Panc1 (cell line): Measurements from ENCODE around the gene FZD4. TPM values are rescaled to one million over a fixed set of nuclear protein-coding genes. Genes with fewer than 3 reads are reported as not detected.

ENCODE experiments used
- ATAC-seq: fragments of 200-7000 bp; cut with Tn5 transposase; 2 replicates; pipeline ENCODE4 v1.9.1; 2020; ENCODE audit warnings: mild to moderate bottlenecking, moderate library complexity
- BruUV-seq: library from RNA; stranded (reverse); fragments of 400-500 nt; replicated peaks from 2 replicates; lab custom pipeline; 2021; lab: Mats Ljungman, UMichigan
- CTCF ChIA-PET: fragments of 300-600 bp; sonication (Branson Sonifier 250); formaldehyde crosslinking; loops from one replicate; lab custom pipeline; 2022; ENCODE audit warnings: antibody characterized with exemption; lab: Charles Lee
- POLR2A ChIA-PET: fragments of 300-600 bp; sonication (Branson Sonifier 250); formaldehyde crosslinking; loops from one replicate; lab custom pipeline; 2022; ENCODE audit warnings: antibody characterized with exemption; lab: Charles Lee
- DNase-seq: peaks from one replicate; pipeline ENCODE4 v3.0.0-alpha.2; 2010; ENCODE audit warnings: low read depth, low spot score
- H3K27ac ChIP-seq: 2 replicates; pipeline ENCODE4 v1.5.1; 2011; ENCODE audit warnings: mild to moderate bottlenecking, low read length, inconsistent platforms
- H3K27me3 ChIP-seq: fragments of 200-500 bp; sonication (Bioruptor generic); 2 replicates; pipeline ENCODE4 v1.6.0; 2014; ENCODE audit warnings: low read length, inconsistent platforms; ENCODE audit not compliant: control insufficient read depth, insufficient read depth
- H3K36me3 ChIP-seq: fragments of 200-500 bp; sonication (Bioruptor generic); 2 replicates; pipeline ENCODE4 v1.5.1; 2014; ENCODE audit warnings: inconsistent platforms, mild to moderate bottlenecking, low read length, moderate library complexity; ENCODE audit not compliant: control insufficient read depth, insufficient read depth
- H3K4me1 ChIP-seq: 2 replicates; pipeline ENCODE4 v1.5.1; 2011; ENCODE audit warnings: inconsistent platforms, mild to moderate bottlenecking, low read length, moderate library complexity; ENCODE audit not compliant: control insufficient read depth, insufficient read depth
- H3K4me3 ChIP-seq, 2 experiments: 2 replicates each; pipeline ENCODE4 v1.5.1; 2011 to 2012; ENCODE audit warnings: low read depth in 2 of 2, low read length in 2 of 2, mild to moderate bottlenecking in 2 of 2, inconsistent platforms in 1 of 2, moderate library complexity in 1 of 2
- H3K9me3 ChIP-seq: fragments of 200-500 bp; sonication (Bioruptor generic); 2 replicates; pipeline ENCODE4 v1.5.1; 2014; ENCODE audit warnings: low read depth, mild to moderate bottlenecking, inconsistent platforms, low read length, moderate library complexity; ENCODE audit not compliant: control insufficient read depth, insufficient read depth
- POLR2AphosphoS5 ChIP-seq: IDR thresholded peaks from 2 replicates; pipeline ENCODE4 v1.6.1; 2012; ENCODE audit warnings: mild to moderate bottlenecking, low read depth, low read length, moderate library complexity
- SIN3A ChIP-seq: IDR thresholded peaks from 2 replicates; pipeline ENCODE4 v1.6.1; 2012; ENCODE audit warnings: low read depth, mild to moderate bottlenecking, low read length, moderate library complexity, borderline replicate concordance; ENCODE audit not compliant: insufficient read depth
- TCF7L2 ChIP-seq: IDR thresholded peaks from 2 replicates; pipeline ENCODE4 v1.6.1; 2011; ENCODE audit warnings: mild to moderate bottlenecking, low read depth, low read length, inconsistent platforms
- in situ Hi-C: cut with HindIII; loops from 2 replicates; pipeline ENCODE4 v1.10.0; 2016; ENCODE audit warnings: low sequenced_read_pairs, low pct_unique_long_range_greater_than_20kb
- intact Hi-C: fragments of 100-400 bp; cut with micrococcal nuclease; formaldehyde crosslinking; loops from one replicate; pipeline ENCODE4 v1.10.0; 2022; ENCODE audit not compliant: unreplicated experiment
- total RNA-seq: library from RNA; stranded (reverse); gene quantifications from one replicate; pipeline ENCODE4 v1.2.1, GENCODE V29; 2021; ENCODE audit not compliant: unreplicated experiment
- TF ChIP-seq, protein P1 (sequence below), 2 experiments: IDR thresholded peaks; 2 replicates each; pipeline ENCODE4 v1.6.1; 2011 to 2012; ENCODE audit warnings: low read depth in 2 of 2, control low read depth in 1 of 2, low read length in 1 of 2, mild to moderate bottlenecking in 1 of 2, moderate library complexity in 1 of 2; ENCODE audit not compliant: insufficient read depth in 1 of 2
- TF ChIP-seq, protein P2 (sequence below): fragments of 450-650 bp; IDR thresholded peaks from 2 replicates; pipeline ENCODE4 v1.5.1; 2017; ENCODE audit warnings: mild to moderate bottlenecking

FZD4 gene
- total RNA-seq, 1 experiment from 2014 or later: 11.1 TPM

DNA sequence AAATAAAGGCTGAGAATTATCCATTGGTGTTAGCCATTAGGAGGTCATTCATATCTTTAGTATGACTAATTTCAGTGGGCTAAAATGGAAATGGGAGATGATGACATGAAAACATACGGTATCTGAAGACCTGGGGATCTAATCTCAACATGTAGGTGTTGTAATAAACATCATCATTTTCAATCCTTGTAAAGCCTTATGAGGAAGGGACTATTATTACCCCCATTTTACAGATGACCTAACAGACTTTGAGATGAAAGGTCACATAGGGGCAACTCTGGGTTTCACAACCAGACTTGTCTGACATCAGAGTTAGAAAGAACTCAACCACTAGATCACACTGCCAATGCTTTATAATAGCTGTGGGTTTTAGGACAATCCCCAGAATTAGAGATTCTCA lies 47.7 kb upstream of the FZD4 start:
- peaks cover 31% of the 10 kb centered on the region for H3K4me1 ChIP-seq
- no peak for ATAC-seq
- in situ Hi-C loops (no loop called here), intact Hi-C loops (no loop called here)
- peak overlapping the region; percentile 7; the same call in 1 of the 2 replicates for H3K27ac ChIP-seq
- H3K27me3 ChIP-seq: no peaks in the 10 kb centered on the region
- H3K9me3 ChIP-seq: no peaks in the 10 kb centered on the region
- BruUV-seq: no TSS peak
- ChIA-PET CTCF (no interaction called here), POLR2A (no interaction called here)
- no peak for DNase-seq
- H3K36me3 ChIP-seq: no peaks in the 10 kb centered on the region
- TF ChIP-seq, protein P1, sequence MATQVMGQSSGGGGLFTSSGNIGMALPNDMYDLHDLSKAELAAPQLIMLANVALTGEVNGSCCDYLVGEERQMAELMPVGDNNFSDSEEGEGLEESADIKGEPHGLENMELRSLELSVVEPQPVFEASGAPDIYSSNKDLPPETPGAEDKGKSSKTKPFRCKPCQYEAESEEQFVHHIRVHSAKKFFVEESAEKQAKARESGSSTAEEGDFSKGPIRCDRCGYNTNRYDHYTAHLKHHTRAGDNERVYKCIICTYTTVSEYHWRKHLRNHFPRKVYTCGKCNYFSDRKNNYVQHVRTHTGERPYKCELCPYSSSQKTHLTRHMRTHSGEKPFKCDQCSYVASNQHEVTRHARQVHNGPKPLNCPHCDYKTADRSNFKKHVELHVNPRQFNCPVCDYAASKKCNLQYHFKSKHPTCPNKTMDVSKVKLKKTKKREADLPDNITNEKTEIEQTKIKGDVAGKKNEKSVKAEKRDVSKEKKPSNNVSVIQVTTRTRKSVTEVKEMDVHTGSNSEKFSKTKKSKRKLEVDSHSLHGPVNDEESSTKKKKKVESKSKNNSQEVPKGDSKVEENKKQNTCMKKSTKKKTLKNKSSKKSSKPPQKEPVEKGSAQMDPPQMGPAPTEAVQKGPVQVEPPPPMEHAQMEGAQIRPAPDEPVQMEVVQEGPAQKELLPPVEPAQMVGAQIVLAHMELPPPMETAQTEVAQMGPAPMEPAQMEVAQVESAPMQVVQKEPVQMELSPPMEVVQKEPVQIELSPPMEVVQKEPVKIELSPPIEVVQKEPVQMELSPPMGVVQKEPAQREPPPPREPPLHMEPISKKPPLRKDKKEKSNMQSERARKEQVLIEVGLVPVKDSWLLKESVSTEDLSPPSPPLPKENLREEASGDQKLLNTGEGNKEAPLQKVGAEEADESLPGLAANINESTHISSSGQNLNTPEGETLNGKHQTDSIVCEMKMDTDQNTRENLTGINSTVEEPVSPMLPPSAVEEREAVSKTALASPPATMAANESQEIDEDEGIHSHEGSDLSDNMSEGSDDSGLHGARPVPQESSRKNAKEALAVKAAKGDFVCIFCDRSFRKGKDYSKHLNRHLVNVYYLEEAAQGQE (IDR thresholded peaks at IDR 0.05; ENCODE audit: insufficient read depth in 1 of 2, low read depth in 2 of 2, low read length in 1 of 2): no peak
- no peak for TF ChIP-seq POLR2AphosphoS5
- no peak for TF ChIP-seq TCF7L2
- TF ChIP-seq SIN3A: no peak
- TF ChIP-seq, protein P2, sequence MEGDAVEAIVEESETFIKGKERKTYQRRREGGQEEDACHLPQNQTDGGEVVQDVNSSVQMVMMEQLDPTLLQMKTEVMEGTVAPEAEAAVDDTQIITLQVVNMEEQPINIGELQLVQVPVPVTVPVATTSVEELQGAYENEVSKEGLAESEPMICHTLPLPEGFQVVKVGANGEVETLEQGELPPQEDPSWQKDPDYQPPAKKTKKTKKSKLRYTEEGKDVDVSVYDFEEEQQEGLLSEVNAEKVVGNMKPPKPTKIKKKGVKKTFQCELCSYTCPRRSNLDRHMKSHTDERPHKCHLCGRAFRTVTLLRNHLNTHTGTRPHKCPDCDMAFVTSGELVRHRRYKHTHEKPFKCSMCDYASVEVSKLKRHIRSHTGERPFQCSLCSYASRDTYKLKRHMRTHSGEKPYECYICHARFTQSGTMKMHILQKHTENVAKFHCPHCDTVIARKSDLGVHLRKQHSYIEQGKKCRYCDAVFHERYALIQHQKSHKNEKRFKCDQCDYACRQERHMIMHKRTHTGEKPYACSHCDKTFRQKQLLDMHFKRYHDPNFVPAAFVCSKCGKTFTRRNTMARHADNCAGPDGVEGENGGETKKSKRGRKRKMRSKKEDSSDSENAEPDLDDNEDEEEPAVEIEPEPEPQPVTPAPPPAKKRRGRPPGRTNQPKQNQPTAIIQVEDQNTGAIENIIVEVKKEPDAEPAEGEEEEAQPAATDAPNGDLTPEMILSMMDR: no peak
- no peak overlapping the region for H3K4me3 ChIP-seq

DNA sequence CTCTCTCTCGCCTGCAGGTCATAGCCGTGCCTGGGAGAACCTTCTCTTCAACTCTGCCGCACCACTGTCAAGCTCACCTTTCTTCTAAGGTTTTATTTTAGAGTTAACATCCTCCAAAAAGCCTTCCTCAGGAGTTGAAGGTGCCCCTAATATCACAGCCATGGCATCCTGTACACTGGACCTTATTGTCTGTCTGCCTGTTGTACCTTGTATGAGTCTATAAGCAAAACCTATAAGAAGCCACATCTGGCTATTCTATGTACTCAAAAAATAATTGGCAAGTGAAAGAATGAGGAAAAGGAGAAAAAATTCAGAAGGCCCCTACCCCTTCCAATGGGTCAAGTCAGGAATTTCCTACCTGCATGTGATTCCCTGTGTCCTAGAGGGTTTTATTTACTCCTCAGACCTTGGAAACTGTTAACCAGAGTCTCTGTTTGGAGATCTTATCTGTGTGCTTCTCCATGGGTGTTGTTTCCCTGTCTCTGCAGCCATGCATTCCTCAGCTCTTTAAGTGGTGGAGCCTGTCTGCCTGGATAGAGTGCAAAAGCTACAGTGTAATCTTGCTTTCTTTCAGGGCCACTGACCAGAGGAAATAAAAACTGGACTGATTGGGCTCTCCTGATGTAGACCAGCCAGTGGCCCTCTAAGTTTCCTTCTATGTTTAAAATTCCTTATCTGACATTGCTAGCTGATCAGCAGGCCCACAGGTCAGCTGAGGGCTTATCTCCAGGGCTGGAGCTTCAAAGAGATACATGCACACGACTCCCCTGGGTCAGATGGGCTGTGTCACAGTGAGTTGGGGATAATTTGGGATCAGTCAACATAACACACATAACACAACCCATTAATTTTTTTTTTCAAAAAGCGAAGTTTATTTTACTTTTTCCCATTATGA lies 44.9 kb upstream of the FZD4 start:
- no peak for DNase-seq
- ChIA-PET POLR2A (interaction anchor here (0.6 kb wide), 3 partner anchors 127 to 1191 kb away, joined by 3 to 6 read pairs (median 3); no protein-coding TSS in a partner anchor), CTCF (interaction anchor here (0.6 kb wide), 1 partner anchor 33 kb away, joined by 3 read pairs; no protein-coding TSS in a partner anchor)
- Histone ChIP-seq H3K36me3 (no peaks in the 10 kb centered on the region), H3K4me1 (peaks cover 25% of the 10 kb centered on the region), H3K4me3 (no peak overlapping the region), H3K9me3 (no peaks in the 10 kb centered on the region), H3K27ac (peak overlapping the region; percentile 87), H3K27me3 (no peaks in the 10 kb centered on the region)
- intact Hi-C loops (loop anchor here (5.0 kb wide), 1 partner anchor 292 kb away; no protein-coding TSS in a partner anchor), in situ Hi-C loops (no loop called here)
- TF ChIP-seq, protein P2: no peak
- TF ChIP-seq POLR2AphosphoS5: no peak
- TF ChIP-seq SIN3A: no peak
- TF ChIP-seq TCF7L2: peak; percentile 93
- TF ChIP-seq, protein P1 (IDR thresholded peaks at IDR 0.05; ENCODE audit: insufficient read depth in 1 of 2, low read depth in 2 of 2, low read length in 1 of 2): no peak
- BruUV-seq: no TSS peak
- ATAC-seq: peak; percentile 93
